NCI-H187 (cell line): ENCODE measurements around the gene UBE2Q2.
A peak's percentile ranks its signal among the peaks of the same experiment; 100 is the strongest.
"Not testable (repeated sequence)": the region's sequence is repeated elsewhere in the genome, so short reads cannot be mapped to it uniquely, and the experiment has no call there.

ENCODE experiments used
- DNase-seq, 2 experiments: peaks; one replicate each; lab custom pipeline; 2025; lab: John Stamatoyannopoulos, UW

The UBE2Q2 gene

DNA sequence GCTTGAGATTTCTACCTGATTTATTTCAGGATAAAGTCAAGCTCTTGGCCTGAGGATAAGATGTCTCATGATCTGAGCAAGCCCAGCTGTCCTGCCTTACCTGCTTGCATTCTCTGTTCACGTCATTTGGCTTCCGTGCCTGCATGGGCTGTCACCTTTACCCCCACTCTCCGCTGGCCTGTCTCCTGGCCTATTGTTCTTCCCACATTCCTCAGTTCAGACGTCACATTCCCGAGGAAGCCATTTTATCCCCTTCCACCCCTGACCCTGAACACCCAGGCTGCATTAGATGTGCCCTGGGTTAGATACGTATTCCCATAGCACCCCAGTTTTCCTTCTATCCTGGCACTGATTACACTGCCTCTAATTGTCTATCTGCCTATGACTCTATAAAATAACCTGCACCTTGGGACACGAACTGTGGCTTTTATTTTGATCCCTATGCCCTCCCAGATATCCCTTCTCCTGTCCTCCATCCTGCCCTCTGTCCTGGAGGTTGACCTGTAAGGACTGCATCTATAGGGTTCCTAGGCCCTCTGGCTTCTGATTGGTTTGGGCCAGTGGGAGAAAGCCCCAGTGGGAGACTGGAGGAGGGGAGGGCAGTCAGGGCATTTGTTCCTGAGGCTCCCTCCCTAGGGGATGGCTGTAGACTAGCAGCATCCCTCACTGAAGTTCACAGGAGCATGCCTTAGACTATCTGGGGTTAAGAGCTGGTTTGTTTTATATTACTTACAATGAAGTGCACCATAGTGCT, 19.2 kb upstream of the UBE2Q2 start:
- DNase-seq: no peak

GRCh38 chr15:75827691-75828090, 15.6 kb upstream of the UBE2Q2 start:
- no peak for DNase-seq

- no peak for DNase-seq
Observed at GRCh38 chr15:75828429-75828828, 14.8 kb upstream of the UBE2Q2 start.

DNA sequence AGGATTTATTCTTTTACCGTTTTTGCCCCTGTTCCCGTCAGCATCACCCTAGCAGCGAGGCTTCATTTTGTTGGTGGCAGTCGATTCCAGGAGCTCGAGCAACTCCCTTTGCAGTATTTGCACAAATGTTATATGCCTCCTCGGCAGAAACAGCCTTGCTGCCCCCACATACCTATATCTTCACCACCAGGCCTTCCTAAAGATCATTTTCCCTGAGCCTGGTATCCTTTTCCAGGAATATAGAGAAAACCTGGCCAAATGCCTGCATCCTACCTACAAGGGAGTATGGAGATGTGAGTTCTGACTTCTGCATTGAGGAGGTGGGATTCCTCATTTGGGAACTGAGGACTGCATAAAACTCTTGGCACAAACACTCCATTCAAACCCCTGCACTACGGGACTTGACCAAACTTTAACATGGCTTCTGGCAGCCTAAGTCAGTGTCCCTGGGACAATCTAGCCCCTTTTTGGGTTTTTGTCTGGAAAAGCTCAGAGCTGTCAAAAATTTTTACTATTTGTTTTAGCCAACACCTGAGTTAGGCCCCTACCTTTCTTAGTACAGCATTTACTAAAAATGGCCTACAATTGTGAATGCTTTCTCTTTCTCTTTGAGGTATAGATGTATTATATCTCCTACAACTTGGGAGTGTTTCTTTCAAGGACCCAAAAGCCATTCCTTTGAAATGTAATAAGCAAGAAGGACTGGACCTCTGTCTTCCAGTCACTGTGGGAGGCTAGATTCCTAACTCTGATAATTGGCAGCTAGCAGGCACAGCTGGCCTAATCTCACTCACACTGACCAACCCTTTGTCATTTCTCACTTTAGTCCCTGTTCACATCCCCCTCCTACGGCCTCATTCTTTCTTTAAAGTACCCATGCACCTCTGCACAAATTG, 12.1 kb upstream of the UBE2Q2 start:
- no peak for DNase-seq

GRCh38 chr15:75831806-75832102, 11.5 kb upstream of the UBE2Q2 start:
- DNase-seq: no peak

GRCh38 chr15:75832114-75832513, 11.1 kb upstream of the UBE2Q2 start:
- DNase-seq: no peak

GRCh38 chr15:75834021-75834420, 9.2 kb upstream of the UBE2Q2 start:
- peak; percentile 33 to 48 for DNase-seq

DNA sequence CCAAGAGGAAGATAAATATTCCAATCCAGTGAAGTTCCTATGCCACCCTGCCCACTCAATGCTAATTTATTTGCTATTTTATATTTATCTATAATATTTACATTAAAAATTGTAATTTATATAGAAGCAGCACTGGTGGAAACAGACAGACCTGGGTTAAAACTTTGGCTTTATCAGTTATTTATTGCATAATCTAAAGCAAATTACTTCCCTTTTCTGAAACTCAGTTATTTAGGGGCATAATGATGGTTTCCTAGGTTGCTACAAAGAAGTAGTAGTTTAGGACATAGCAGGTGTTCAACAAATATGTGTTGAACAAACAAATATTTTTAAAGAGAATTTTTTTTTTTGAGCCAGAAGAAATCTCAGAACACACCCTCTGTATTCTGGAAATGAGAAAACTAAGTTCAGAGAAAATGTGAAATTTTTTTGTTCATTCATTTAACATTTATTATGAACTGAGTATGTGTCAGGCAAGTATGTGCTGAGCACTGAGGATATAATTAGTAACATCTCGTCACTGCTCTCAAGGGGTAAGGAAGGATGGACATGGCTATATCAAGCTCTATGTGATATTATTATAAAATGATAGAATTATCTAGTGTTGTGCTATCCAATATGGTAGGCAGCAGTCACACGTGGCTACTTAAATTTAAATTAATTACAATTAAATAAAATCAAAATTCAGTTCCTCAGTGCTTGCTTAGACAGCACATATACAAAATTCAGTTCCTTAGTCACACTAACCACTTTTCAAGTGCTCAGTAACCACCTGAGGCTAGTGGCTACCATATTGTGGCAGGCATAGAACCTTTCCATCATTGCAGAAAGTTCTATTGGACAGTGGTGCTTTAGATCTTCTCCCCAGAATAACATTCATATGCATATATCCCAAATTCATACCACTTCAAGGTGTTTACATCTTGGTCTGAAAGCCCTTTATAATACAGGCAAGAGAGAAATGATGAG, 7.0 kb upstream of the UBE2Q2 start:
- no peak for DNase-seq

GRCh38 chr15:75836959-75837334, 6.3 kb upstream of the UBE2Q2 start:
- no peak for DNase-seq

DNA sequence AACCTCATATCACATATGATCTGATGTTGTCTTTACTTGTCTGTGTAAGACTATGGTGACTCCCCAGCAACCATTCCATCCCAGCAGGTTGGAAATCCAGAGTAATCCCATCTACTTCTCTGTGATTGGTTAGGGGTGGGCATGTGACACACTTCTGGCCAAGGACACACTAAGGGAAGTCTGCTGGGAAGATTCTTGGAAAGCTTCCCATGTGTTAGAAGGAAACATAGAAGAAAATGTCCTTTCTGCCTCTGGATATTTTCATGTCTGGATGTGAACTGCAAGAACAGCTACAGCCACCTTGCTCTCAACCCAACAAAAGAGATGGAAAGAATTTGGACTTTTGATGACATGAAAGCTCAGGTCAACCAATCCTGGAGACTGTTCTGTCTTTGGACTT, 2.6 kb upstream of the UBE2Q2 start:
- DNase-seq: no peak

DNA sequence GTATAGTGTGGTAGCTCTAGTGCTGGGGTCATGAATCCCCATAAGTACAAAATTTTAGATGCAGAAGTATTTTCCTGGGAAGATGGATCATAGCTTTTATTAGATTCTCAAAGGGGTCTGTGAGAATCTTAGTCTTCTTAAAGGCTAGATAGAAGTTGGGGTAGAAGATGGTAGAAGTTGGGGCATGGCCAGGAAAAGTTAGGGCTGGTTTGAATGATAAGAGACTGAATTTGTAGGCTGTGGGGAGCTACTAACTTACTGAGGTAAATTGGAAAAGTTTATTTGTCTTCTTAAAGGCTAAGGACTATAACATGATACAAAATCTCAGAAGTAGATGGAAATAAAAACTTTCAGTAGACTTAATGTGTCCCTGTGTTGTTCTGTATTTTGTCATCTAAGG, 1.6 kb upstream of the UBE2Q2 start:
- no peak for DNase-seq

GRCh38 chr15:75843678-75844581, 683 bp downstream of the UBE2Q2 start:
- peak; percentile 24 for DNase-seq

- no peak for DNase-seq
Observed at GRCh38 chr15:75844629-75845335, 1.5 kb downstream of the UBE2Q2 start.

- DNase-seq: no peak
Observed at GRCh38 chr15:75849167-75849566, 5.9 kb downstream of the UBE2Q2 start.

- DNase-seq: no peak
Observed at GRCh38 chr15:75850708-75851107, 7.5 kb downstream of the UBE2Q2 start.

GRCh38 chr15:75851566-75851965, 8.3 kb downstream of the UBE2Q2 start:
- DNase-seq: not testable (repeated sequence)

GRCh38 chr15:75857886-75858285, 14.6 kb downstream of the UBE2Q2 start:
- DNase-seq: no peak

DNA sequence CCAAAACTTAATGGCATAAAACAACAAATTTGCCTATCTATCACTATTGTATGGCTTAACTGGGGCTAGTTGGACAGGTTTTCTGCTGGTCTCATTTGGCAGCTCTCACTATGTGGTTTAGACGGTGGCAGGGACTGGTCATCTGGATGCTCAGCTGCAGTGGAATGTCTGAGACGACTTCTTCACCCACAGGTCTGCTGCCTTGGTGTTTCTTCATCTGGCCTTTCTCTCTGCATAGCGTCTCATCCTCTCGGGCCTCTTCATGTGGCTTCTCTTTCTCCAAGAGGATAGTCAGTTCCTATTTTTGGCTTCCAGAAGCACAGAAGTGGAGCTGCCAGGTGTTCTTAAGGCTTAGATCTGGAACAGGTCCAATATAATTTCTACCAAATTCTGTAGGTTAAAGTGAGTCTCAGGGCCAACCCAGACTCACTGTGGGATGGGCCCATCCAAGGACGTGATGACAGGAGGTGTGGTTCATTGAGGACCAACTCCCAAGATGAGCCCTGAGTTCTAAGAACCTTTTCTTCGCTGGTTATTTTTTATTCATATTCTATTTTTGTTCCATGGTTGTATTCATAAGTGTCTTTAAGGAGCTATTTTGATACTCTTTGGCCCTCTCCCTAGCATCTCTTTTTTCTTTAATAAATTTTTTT, 18.6 kb downstream of the UBE2Q2 start:
- DNase-seq: no peak

DNA sequence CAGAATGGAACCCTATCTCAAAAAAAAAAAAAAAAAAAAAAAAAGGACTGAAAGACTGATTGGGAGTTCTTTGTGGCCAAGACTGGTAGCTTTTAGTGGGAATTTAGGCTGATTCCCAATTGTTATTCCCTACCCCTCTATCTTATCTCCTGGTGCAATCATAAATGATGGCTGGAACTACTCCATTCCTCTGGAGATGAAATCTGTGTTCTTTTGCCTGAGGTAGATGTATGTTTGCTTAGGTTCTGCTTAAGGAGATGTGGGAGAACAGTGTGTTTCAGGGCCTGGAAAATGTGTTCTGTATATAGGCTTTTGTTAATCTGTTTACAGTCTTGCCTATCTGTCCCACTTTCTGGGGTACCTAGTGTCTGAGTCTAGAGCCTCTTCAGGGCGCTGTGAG, 19.5 kb downstream of the UBE2Q2 start:
- no peak for DNase-seq
